Measurements from ENCODE around the gene ZNF79.

Gene ZNF79

DNA sequence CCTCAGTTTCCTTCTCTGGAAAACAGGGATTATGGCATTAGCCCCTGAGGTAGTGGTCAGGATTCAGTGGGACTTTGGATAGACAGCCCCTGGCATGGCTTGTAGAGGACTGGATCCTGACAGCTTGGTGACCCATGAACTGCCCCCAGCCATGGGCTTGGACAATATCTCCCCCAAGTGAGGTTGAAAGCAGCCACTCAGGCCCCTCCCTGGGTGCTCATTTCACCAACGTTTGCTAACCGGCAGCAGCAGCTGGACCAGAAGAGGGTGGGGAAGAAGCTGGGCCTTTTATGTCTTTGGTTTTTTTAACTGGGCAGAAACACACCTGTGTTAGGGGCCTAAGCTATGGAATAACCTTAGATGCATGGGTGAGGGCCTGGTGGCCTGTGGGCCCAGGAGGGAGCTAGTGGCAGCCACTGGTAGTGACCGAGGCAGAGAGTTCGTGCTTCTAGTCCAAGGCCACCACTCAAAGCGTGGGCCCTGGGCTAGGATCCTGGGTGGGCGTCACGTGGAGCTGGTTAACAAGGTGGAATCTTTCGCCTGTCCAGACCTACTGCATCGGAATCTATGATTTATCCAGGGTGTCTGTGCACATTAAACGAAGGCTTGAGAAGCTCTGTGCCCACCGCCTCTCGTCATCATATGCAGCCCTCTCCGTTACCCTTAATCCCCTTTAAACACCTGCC is 25.3 kb upstream of the ZNF79 start:
- no peak for DNase-seq

DNA sequence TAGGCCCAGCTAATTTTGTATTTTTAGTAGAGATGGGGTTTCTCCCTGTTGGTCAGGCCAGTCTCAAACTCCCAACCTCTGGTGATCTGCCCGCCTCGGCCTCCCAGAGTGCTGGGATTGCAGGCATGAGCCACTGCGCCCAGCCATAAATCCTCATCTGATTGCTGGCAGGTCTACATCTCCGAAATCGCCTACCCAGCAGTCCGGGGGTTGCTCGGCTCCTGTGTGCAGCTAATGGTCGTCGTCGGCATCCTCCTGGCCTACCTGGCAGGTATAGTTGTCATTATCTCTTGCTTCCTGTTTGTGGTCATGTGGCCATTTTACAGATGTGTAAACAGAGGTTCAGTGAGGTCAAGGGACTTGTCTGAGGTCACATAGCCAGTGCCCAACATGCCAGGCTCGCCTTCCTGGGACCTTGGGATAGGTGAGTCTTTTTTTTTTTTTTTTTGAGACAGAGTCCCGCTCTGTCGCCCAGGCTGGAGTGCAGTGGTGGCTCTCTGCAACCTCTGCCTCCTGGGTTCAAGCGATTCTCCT is 24.4 kb upstream of the ZNF79 start:
- no peak for DNase-seq

DNA sequence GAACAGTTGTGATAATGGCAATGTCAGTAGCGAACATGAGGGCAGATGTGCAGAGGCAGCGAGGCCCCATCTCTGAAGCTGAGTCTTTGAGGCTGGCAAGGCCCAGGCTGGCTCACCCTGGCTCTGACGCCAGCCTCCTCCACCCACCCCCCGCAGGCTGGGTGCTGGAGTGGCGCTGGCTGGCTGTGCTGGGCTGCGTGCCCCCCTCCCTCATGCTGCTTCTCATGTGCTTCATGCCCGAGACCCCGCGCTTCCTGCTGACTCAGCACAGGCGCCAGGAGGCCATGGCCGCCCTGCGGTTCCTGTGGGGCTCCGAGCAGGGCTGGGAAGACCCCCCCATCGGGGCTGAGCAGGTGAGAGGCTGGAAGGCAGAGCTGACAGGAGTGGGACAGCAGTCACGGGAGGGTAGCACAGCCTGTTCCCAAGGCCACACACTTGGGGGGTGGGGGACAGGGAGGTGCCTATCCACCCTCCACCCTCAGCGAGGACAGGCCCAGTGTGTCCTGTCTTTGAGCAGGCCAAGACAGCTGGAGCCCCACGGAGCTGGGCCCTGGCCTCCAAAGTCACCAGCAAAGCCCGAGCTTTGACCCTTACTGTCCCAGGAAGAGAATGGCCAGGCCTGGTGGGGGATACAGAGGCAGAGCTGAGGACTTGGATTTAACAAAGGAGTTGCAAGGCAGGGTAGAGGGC is 21.6 kb upstream of the ZNF79 start:
- no peak for DNase-seq

DNA sequence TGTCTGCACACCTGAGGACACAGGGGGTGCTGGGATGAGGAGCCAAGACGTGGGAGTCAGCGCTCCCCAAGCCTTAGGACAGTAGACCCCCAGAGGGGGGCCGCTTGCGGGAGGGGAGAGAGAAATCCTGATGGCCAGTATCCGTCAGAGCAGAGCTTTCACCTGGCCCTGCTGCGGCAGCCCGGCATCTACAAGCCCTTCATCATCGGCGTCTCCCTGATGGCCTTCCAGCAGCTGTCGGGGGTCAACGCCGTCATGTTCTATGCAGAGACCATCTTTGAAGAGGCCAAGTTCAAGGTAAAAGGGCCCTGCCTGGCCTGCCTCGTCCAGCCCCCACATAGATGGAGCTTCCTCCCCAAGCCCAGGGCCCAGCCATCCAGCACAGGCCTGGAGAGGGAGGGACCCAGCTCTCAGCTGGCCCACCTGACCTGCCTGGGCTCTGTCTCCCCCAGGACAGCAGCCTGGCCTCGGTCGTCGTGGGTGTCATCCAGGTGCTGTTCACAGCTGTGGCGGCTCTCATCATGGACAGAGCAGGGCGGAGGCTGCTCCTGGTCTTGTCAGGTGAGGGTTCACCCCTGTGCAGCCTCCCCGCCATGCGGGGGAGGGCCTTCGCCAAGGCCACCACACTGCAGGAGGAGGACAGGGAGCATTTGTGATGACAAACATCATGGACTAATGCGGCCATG is 20.5 kb upstream of the ZNF79 start:
- DNase-seq, result no peak

DNA sequence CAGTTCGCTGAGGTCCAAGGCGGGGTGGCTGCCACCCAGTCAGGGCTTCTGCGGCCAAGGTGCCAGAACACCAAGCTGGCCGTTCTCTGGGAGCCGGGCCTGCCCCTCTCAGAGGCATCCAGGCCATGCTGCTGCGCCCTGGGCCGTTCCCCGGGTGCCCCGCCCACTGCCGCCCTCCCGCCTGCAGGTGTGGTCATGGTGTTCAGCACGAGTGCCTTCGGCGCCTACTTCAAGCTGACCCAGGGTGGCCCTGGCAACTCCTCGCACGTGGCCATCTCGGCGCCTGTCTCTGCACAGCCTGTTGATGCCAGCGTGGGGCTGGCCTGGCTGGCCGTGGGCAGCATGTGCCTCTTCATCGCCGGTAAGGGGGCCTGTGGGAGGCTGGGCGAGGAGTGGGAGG is 19.6 kb upstream of the ZNF79 start:
- DNase-seq, result no peak

DNA sequence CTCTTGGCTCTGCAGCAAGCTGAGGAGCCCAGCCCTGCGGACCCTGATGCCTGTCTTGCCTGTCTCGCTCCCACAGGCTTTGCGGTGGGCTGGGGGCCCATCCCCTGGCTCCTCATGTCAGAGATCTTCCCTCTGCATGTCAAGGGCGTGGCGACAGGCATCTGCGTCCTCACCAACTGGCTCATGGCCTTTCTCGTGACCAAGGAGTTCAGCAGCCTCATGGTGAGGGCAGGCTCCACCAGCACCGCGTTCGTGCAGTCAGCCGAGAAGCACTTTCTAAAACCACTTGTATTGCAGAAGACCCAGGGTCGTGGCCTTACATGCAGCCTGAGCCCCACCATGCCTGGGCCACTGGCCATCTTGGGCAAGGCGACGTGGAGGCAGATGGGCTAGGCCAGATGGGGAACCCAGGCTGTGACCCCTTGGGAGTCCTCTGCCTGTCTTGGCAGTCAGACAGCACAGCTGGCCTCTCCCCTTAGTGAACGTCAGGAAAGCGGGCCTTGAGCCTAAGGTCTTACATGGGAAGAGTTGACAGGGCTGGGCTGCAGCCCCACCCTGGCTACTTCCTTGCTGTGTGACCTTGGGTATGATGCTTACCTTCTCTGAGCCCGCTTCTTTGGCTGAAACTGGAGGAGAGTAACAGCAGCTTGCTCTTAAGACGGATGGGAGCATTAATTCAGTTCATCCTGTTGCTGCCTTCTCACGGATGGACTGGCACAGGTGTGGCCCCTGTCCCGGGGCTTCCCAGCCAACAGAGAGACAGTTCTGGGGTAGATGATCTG is 18.6 kb upstream of the ZNF79 start:
- DNase-seq, result no peak

DNA sequence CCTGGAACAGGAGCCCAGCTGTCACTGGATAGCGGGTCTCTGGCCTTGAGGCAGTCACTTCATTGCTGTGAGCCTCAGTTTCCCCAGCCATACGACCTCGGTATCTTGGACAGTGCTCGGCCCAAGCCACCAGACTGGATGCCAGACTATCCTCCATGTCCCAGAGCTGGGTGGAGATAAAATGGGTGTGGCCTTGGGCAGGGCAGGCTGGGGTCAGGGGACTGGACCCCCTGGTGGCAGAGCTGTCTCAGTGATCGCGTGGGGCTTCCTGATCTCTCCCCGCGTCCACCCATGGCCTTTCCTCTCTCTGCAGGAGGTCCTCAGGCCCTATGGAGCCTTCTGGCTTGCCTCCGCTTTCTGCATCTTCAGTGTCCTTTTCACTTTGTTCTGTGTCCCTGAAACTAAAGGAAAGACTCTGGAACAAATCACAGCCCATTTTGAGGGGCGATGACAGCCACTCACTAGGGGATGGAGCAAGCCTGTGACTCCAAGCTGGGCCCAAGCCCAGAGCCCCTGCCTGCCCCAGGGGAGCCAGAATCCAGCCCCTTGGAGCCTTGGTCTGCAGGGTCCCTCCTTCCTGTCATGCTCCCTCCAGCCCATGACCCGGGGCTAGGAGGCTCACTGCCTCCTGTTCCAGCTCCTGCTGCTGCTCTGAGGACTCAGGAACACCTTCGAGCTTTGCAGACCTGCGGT is 17.2 kb upstream of the ZNF79 start:
- DNase-seq, result no peak

DNA sequence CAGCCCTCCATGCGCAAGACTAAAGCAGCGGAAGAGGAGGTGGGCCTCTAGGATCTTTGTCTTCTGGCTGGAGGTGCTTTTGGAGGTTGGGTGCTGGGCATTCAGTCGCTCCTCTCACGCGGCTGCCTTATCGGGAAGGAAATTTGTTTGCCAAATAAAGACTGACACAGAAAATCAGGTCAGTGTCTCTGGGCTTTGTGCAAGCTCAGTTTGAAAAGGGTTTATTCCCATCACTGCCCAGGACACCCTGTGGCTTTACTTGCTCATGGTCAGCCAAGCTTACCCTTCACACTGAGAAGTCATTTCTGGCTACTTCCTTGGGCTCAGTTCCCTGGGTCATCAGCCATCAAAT is 16.7 kb upstream of the ZNF79 start:
- no peak for DNase-seq

DNA sequence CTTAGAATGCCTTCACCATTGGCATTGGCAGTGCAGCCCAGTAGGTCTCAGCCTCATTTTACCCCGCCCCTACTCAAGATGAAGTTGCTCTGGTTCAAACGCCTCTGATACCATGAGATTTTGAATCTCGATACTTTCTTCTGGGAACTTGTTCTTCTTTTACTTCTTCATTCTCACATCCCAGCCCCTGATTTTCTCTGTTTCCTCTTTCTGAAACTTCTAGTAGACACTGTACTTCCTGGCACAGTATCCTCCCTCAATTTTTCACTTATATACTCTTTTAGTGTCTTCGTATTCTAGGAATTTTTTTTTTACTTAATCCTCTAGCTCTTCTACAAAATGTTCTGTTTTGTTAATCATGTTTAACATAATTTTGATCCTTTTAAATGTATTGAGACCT is 13.1 kb upstream of the ZNF79 start:
- no peak for DNase-seq

DNA sequence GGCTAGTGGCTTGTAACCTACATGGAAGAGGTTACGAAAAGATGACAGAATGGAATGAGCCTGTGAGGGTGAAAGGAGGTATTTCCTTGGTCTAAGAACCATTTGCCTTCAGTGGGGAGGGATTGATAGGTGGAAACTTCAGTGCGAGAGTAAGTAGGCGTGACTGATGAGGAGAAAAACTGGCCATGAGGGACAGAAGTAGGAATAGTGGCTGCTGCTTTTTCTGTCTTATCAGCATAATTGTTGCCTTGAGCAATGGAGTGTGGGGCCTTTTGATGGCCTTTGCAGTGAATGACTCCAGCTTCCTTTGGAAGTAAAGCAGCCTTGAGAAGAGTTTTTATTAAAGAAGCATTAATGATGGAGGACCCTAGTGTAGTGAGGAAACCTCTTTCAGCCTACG is 9.0 kb upstream of the ZNF79 start:
- no peak for DNase-seq

DNA sequence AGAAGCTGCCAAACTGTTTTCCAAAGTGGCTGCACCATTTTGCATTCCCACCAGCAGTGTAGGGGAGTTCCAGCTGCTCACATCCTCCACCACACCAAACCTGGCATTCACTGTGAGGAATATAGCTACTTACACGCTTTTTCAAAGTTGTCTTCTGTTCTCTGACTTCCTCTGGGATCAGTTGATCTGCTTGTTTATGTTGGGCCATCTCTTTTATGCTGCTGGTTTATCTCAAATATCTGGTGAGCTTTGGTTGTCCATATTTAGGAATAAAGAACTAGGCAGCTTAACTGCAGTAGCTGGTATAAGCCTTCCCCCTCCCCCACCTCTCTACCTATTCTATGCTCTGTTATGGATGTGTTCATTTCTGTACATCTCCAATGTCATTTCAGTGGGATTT is 8.5 kb upstream of the ZNF79 start:
- DNase-seq, result no peak

DNA sequence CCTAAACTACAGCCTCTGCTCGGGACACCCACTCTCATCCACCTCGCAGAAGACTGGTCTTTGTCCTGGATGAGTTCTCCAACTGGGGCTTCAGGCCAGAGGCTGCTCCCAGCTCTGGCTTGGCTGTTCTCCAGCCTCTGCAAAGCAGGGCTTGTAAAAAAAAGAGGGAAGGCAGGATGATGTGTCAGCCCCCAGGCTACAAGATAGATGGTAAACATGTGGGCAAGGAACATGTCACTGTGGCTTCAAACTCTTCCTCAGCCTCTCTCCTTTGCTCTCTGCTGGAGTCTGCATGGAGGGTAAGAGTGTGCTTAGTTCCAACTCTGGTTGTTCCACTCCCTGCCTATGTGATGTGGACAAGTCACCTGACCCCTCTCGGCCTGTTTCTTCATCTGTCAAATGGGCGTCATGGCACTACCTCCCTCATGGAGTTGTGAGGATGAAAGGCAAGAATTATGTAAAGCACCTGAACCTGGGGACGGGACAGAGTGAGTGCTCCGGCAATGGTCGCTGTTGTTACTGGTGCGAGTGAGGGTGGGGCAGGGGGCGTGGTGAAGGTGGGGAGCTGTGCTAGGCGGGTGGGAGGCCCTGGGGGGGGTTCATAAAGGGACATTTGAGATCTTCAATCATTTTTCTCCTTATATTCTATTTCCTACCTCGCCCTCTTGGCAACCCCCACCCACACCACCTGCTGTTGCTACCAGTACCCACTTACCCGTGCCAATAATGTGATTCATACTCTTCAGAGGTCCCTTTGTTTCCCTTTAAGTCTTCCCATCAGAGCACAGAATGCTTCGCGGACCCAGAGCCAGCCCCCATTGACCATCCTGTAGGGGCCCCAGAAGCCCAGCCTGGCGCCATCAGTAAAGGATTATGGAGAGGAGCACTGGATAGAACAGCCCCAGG is 6.8 kb upstream of the ZNF79 start:
- DNase-seq, result peak; percentile 38

DNA sequence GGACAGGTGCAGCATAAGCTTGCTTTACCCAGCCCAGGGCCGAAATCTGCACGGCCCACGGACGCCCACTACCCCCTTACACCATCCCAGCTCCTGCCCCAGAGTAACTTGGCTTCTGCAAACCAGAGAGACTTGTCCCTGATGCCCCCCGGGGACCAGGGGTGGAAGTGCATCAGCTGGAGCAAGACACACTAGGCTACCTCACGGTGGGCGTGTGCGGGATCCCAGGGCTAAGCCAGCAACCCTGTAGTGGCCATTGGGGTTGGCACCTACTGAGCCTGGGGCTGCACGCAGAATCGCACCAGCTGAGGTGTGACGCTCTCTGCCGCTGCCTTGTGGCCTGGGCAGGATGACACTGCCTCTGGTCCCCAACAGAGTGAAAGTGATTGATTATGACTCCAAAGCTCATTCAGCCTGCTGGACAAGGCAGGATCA is 6.1 kb upstream of the ZNF79 start:
- no peak for DNase-seq

DNA sequence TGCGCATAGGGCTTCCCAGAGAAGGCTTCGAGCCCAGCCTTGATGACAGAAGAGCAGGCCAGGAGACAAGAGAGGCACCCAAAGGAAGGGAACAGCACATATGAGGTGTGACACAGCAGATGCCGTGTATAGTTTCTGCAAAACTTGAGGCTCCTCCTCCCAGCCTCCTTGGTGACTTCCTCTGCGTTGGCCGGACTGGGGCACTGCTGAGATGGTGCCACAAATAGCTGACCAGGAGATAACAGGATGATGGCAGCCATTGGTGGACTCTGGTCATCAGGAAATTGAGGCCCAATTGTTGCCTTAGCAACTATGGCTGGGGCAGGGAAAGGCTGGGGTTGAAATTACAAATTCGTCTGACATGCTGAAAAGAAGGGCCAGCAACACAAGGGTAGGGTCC is 4.8 kb upstream of the ZNF79 start:
- no peak for DNase-seq

DNA sequence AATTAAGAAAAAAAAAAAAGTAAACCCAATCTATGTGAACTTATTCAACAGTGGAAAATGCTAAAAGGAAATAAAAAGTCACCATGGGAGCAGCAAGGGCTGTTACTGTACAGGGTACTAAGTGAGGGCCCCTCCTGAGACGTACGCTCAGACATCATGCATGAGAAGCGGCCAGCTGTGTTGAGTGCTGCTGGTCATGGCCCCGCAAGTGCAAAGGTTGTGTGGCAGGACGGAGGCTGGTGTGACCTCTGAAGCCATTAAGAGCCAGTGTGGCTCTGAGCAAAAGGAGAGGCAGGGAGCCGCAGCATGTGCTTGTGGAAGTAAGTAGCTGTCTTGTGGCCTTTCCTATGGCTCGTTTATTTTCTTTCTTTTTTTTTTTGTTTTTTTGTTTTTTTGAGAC is 3.1 kb upstream of the ZNF79 start:
- no peak for DNase-seq

DNA sequence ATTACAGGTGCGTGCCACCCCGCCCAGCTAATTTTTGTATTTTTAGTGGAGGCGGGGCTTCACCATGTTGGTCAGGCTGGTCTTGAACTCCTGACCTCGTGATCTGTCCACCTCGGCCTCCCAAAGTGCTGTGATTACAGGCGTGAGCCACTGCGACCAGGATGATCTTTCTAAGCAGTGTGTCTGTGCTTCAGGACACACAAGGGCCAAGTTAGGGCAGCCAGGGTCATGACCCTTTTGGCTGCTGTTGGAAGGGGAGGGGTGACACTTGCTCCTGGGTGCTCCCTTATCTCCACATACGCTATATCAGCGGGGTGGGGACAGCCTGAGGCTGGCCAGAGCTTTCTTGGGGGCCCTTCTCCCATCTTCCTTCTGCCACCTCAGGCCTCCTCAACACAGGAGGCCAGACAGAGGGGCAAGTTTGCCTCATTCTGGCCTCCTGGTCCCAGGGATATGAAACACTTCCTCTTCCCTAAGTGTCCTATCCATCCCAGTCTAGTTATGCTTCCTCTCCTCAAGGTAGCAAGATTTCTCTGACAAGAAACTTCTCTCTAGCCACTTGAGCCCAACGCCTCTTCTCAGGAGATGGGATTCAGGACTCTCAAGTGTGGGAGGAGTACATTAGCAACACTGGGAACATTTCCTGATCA is 1.9 kb upstream of the ZNF79 start:
- no peak for DNase-seq

DNA sequence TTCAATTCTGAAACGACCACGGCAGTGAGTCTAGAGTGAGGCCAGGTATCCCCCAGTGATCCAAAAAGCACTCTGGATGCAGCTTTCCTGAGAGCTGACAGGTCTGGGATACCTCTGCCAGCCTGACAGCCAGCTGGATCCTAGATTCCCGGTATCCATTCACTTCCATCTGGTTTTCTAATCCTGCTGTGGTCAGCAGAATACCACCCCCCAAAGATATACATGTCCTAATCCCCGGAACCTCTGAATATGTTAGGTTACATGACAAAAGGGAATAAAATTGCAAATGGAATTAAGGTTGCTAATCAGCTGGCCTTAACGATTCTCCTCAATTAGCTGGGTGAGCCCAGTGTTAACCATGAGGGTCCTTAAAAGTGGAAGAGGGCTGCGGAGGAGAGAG is 1.4 kb upstream of the ZNF79 start:
- no peak for DNase-seq

DNA sequence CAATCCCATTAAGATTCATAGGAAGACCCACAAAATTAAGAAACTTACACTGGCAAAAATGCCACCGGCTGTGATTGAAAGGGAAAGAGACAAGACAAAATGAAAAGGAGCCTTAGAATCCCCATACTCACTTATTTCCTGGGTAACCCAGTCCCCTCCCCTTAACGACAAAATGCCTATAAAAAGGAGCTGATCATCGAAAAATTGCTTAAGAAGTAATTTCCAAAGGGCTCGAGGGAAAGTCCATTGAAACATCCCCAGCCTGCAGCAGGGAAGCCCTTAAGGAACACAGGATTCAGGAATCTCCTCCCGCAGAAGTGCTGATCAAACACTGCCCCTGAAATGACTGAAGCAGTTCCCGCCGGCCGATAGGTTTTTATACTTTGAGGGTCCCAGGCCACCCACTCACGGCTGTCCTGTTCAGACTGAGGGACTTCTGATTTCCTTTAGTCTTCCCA is 677 bp upstream of the ZNF79 start:
- no peak for DNase-seq

DNA sequence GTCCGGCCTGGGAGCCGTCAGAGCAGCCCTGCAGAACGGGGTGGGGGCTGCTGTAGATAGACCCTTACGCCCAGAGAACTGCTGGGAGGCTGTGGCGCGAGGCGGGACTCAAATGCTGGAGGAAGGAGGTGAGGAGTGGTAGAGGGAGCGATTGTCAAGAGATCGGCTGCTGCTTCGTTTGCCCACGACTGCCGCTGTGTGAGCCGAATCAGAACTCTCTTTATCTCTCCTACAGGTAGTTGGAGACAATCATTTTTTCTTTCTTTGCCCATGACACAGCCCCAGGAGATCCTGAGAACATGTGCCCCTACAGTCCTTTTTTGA is 456 bp downstream of the ZNF79 start:
- no peak for DNase-seq

DNA sequence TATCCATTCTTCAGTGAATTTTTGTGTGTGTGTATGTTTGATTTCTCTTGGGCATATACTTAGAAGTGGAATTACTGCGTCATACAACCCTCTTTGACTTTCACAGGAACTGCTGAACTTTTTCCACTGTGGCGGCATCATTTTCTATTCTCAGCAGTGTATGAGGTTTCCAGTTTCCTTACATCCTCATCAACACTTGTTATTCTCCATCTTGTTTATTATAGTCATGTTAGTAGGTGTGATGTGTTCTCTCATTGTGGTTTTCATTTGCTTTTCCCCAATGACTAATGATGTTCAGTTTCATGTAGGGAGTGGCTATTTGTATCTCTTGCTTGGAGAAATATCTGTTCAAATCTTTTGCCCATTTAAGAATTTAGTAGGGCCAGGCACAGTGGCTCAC is 2.6 kb downstream of the ZNF79 start:
- no peak for DNase-seq

DNA sequence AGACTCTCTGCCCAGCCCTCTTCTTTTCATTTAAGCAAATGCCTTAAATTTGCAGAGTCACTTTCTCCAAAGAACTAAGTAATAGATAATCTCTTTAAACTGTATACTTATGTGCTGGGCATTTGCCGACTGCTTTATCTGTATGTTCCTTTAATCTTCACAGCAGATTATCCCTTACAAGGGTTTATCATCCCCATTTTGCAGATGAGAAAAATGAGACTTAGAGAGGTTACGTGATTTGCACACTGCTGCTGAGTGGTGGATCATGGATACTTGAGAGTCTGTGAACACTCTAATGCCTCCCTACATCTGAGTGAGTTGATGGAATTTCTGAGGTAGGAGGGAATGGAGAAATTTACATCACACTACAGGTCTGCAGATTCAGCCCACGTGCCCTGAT is 4.2 kb downstream of the ZNF79 start:
- DNase-seq, result no peak
